Activated T-cell treated with anti-CD3 and anti-CD28 coated beads for 24 hours (primary cell): ENCODE data around the gene VDAC1.
"Not testable (repeated sequence)": the region's sequence is repeated elsewhere in the genome, so short reads cannot be mapped to it uniquely, and the experiment has no call there.

Source experiments
- DNase-seq: peaks from one replicate; pipeline ENCODE4 v3.0.0-alpha.2; 2020; ENCODE audit warnings: low read depth

Gene VDAC1

GRCh38 chr5:133939668-133940067, 65.1 kb downstream of the VDAC1 start:
- DNase-seq, result no peak

- DNase-seq, result no peak
Measured at GRCh38 chr5:133938929-133939328, 65.8 kb downstream of the VDAC1 start.

GRCh38 chr5:133938039-133938821, 66.5 kb downstream of the VDAC1 start:
- DNase-seq, result no peak

GRCh38 chr5:133937628-133938027, 67.1 kb downstream of the VDAC1 start:
- DNase-seq, result not testable (repeated sequence)

GRCh38 chr5:133936651-133937015, 68.1 kb downstream of the VDAC1 start:
- DNase-seq, result no peak

- DNase-seq, result not testable (repeated sequence)
Measured at GRCh38 chr5:133935991-133936650, 68.7 kb downstream of the VDAC1 start.

- DNase-seq, result no peak
Measured at GRCh38 chr5:133935667-133935940, 69.2 kb downstream of the VDAC1 start.

GRCh38 chr5:133934822-133935666, 69.7 kb downstream of the VDAC1 start:
- DNase-seq, result no peak

GRCh38 chr5:133934311-133934710, 70.5 kb downstream of the VDAC1 start:
- no peak for DNase-seq

GRCh38 chr5:133933670-133934295, 71.0 kb downstream of the VDAC1 start:
- no peak for DNase-seq

GRCh38 chr5:133933169-133933509, 71.6 kb downstream of the VDAC1 start:
- no peak for DNase-seq

GRCh38 chr5:133932441-133933168, 72.2 kb downstream of the VDAC1 start:
- DNase-seq, result no peak

- DNase-seq, result no peak
Measured at GRCh38 chr5:133931546-133931945, 73.2 kb downstream of the VDAC1 start.

- DNase-seq, result no peak
Measured at GRCh38 chr5:133930813-133931090, 74.0 kb downstream of the VDAC1 start.

- DNase-seq, result peak; percentile 77
Measured at GRCh38 chr5:133930061-133930812, 74.5 kb downstream of the VDAC1 start.

- no peak for DNase-seq
Measured at GRCh38 chr5:133928587-133929393, 76.0 kb downstream of the VDAC1 start.

- no peak for DNase-seq
Measured at GRCh38 chr5:133927300-133928180, 77.2 kb downstream of the VDAC1 start.

- no peak for DNase-seq
Measured at GRCh38 chr5:133926489-133927299, 78.1 kb downstream of the VDAC1 start.
